ENCODE measurements around the gene CST3. TPM values are rescaled to one million over a fixed set of nuclear protein-coding genes. Genes with fewer than 3 reads are reported as not detected.
"Not testable (repeated sequence)": the region's sequence is repeated elsewhere in the genome, so short reads cannot be mapped to it uniquely, and the experiment has no call there.

CST3 gene
- total RNA-seq, 1 donor from 2014 or later = 2,306 TPM

DNA sequence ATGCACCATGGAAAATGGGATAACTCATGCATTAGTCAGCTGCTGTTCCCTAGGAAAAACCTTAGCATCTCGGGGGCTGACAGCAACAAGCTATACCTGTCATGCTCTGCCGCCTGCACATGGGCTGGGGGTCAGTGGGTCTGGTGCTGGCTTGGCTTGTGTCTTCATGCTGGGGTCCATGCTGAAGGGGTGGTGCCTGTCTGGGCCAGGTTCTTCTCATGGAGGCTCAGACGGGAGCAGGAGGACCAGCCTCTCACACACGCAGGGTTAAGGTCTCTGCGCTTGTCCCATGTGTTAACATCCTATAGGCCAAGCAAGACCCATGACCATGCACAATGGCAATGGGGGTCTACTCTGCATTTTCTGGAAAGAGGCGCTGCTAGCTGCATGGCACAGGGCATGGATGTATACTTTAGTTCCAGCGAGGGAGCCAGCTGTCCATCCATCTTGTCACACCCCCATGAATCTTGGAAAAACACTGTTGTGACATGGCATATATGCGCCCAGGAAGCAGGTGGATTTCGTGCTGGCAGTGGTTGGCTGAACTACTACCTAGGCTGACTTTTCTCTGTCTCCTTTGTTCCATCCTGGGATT, 24.6 kb upstream of the CST3 start:
- DNase-seq (ENCODE audit: low spot score) = no peak

DNA sequence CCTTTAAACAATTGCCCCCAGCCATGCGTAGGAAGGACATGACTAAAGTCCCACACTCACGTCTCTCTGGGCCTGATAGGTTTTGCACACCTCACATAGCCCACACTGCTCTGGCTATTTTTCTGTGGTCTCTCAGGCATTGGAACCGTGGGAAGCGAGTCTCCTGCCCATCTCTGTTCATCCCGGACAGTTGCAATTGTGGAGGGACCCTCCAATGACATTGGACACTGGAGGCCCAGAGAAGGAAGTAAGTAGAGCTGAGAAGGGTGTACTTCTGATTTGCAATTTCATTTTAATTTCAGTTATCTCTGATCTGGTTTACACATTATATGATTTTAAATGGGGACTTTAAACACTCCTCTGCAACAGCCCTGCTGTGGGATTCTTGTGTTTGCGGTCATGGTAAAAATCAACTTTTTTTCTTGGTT, 23.3 kb upstream of the CST3 start:
- no peak for DNase-seq (ENCODE audit: low spot score)

DNA sequence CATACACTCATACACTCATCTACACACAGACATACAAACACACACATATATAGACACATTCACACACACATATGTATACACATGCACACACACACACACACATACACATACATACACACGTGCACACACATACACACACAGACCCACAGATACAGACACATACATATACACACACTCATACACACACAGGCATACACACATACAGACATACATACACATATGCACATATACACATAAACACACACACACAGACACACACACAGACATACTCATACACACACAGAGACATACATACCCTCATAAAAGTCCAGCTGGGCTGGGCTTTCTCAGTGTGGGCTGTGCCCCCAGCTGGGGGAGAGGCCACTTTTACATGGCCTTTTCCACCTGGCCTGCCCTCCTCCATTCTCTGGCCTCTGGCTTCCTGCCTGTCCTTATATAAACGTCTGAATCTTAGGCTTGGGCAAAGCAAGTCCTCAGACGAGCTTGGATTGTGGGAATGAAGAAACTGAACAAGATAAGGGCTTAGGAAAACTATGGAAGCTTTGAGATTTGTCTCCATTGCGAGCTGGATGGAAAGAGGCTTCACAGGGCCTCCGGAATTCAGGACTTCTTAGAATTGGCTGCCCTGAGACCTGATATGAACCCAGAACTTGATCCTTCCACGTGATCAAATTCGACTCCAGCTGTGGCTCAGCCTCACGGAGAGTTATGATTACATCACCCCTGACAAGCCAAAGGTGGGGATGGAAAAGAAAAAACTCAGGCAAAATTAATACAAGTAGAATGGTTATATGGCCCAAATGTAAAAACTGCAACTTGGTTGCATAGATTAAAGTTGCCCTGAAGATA, 22.5 kb upstream of the CST3 start:
- no peak for DNase-seq (ENCODE audit: low spot score)

DNA sequence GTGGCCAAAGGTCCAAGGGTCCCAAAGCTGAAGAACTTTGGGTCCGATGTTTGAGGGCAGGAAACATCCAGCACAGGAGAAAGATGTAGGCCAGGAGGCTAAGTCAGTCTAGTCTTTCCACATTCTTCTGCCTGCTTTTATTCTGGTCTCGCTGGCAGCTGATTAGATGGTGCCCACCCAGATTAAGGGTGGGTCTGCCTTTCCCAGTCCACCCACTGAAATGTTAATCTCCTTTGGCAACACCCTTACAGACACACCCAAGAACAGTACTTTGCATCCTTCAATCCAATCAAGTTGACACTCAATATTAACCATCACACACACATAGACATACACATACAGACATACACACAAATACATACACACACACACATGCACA, 21.8 kb upstream of the CST3 start:
- not testable (repeated sequence) for DNase-seq (ENCODE audit: low spot score)

DNA sequence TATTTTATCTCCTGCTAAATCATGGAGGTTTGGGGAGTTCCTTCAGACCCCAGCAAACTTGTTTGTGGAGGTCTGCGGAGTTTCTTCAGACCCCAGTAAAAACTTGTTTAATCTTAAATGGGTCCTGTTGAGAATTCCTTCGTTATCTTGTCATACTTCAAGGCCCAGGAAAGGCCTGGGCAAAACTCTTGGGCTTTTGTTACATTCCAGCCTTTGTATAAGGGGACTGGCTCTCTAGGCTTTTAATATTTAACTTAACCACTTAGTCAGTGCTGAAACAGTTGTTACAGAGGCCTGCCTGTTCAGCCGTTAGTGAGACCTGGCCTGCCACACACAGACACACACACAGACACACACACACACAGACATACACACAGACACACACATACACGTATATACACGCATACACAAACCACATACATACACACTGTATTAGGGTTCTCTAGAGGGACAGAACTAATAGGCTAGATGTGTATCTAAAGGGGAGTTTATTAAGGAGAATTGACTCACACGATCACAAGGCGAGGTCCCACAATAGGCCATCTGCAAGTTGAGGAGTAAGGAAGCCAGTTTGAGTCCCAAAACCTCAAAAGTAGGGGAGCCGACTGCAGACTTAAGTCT, 21.3 kb upstream of the CST3 start:
- DNase-seq (ENCODE audit: low spot score) = no peak

DNA sequence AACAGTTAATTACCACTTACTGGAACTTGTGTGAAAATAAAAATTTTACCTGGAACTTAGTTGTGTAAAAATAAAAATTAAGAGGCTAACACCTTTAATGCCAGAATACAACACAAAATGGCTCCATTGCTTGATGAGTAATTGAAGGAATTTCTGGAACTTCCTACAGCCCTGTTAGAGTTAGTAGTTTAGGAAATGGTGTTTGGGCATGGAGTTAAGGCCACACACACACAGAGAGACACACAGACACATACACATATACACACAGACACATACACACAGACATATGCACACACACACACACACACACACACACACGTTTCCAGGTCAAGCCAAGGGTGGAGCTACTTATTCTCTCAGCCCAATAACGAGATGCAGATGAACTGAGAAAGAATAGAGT, 20.6 kb upstream of the CST3 start:
- DNase-seq (ENCODE audit: low spot score) = no peak

DNA sequence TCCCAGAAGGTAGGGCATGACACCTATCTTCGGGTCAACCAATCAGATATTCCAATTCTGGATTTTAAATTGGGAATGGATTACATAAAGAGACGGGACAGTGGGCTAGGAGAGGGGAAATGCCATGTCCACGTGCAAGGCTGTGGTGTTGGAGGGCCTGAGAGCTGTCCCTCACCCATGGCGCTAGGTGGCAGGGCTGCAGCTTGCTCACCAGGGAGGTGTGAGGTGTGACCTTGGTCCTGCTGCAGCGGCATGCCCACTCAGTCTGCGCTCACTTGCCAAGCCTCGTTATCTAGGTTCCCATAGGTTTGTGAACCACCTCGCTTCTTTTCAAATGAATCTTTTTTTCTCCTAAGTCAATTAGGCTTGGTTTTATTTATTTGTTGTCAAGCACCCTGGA, 19.4 kb upstream of the CST3 start:
- no peak for DNase-seq (ENCODE audit: low spot score)

DNA sequence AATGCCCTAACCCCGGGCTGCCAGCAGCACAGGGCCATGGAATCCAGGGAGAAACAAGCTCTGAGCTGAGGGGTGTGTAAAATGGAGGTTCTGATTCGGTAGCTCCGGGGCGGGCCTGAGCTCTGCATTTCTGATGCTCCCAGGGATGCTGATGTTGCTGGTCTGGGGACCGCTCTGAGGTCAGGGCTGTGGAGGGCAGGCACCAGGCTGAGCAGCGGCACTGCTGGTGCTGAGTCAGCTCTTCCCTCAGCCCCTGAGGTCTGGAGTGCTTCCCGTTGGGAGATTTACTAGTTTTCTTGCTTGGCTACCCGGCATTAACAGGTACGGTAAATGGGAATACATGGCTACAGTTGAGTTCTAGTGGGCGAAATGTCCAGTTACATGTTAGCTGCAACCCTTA, 18.6 kb upstream of the CST3 start:
- DNase-seq (ENCODE audit: low spot score) = no peak

DNA sequence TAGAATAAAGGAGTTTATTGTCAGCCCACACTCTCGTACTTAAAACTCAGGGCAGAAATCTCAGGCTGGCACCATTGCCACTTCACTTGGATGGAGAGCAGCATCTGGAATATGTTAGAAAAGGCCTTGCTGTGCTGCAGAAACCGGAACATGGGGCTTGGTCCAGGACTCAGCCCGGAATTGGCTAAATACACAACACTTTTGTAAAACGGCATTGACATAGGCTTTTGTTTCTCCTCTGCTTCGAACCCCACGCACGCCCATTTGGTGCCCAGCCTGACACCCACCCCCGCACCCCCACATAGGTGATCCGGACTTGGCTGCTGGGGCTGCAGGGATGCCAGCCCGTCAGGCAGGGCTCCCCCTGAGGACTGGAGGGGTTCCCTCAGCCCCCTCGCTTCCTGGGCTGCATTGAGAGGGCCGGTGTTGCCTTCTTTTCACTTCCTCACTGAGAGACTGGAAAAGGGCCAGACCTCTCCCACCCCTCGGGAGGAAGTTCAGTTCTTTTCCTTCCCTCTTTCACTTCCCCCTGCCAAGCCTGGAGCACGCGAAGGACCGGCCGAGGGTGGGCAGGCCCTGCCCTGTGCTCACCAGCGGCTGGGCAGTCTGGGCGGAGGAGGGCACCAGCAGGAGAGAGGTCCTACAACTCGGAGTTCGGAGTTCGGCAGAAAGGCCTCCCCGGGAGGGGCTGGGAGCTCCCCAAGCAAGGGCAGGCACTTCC, 17.9 kb upstream of the CST3 start:
- peak; percentile 34 for DNase-seq (ENCODE audit: low spot score)

DNA sequence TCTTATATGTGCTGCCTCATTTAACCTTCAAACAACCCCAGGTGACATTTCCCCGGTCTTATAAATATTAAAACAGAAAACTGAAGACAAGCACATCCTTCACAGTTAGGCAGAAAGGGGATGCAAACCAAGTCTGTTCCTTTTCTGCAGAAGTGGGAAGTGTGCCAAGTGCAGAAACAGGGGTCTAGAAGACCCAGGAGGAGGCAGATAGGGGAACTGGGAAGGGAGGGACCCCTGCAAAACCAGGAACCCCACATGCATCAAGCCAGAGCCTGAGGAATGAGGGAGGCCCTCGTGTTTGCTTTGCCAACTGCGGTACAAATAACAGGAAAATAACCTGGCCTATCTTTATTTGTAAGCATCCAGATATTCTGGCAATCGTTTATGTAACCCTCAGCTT, 17.0 kb upstream of the CST3 start:
- no peak for DNase-seq (ENCODE audit: low spot score)

DNA sequence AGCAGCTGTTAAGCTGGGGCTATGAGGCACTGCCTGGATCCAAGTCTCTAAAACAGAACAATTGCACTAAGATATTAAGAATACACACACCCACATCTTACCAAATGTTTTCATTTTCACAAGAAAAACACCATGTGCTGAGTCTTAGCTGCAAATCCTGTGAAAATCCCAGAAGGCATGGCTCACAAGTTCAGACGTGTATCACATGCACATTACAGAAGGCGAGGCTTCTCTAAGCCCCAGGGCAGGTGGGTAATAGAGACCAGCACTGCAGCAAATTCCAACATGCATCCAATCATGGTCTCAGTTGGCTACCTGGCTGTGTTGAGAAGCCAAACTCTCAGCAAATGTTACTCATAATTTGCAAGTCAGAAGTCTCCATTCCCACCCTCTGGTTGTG, 16.2 kb upstream of the CST3 start:
- DNase-seq (ENCODE audit: low spot score) = no peak

DNA sequence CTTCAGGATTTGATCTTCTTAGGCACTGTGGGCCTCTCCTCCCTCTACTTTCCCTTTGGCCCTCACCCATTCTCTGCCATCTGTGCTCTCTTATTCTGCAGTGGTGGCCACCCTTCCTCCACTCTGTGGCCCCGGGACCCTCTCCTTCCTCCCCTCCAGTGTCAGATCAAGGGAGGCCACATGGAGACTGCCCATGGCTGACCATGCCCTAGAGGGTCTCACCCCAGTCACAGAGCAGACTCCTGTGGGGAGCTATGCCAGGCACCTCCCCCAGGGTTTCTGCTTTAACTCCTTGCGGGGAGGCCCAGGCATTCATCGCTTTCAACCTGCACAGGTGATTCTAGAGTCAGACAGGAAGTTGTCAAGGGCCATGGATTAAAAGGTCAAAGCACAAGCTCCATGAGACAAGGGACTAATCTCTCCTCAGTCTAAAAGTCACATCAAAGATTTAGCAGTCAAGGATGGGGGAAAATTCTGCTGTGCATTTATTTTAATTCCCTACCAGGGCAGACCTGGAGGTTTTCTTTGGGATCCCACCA, 15.7 kb upstream of the CST3 start:
- DNase-seq (ENCODE audit: low spot score) = no peak

DNA sequence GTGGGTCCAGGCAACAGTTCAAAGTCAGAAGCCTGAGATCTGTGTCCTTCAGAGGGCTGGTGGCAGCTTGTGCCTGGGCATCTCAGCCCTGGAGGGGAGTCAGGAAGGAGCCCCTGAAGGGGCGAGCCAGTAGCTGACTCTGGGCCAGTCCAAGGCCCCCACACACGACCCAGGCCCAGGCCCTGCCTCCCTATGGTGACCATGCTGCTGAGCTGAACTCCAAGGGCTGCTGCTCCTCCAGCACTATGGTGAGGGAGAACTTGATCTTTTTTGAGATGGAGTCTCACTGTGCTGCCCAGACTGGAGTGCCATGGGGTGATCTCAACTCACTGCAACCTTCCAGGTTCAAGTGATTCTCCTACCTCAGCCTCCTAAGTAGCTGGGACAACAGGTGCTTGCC, 15.2 kb upstream of the CST3 start:
- no peak for DNase-seq (ENCODE audit: low spot score)

DNA sequence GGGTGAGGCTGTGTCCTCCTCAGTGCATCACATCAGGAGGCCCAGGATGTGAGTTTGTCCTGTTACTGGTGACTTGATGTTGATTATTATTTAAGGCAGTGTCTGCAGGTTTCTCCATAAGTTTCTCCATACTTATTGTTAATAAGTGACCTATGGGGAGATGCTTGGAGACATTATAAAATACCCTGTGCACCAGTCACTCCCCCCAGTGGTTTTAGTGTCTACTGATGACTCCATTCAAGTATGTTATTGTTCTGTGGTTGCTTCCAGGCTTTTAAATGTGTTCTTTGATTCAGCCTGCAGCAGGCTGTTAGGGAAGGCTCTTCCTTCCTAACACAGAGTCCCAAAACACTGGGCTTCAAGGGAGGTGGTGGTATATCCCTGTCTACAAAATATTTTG, 14.6 kb upstream of the CST3 start:
- DNase-seq (ENCODE audit: low spot score) = no peak

DNA sequence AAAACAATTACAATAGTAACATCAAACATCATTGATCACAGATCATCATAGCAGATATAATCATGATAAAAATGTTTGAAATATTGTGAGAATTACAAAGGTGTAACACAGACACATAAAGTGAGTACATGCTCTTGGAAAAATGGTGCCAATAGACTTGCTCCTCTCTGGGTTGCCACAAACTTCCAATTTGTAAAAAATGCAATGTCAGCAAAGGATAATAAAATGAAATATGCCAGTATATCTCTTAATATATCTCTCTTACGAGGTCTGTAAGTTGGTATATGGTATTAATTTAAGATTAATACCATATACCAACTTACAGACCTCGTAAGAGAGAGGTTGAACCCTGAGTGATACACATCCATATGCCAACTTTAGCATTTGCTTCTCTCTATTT, 13.4 kb upstream of the CST3 start:
- no peak for DNase-seq (ENCODE audit: low spot score)

DNA sequence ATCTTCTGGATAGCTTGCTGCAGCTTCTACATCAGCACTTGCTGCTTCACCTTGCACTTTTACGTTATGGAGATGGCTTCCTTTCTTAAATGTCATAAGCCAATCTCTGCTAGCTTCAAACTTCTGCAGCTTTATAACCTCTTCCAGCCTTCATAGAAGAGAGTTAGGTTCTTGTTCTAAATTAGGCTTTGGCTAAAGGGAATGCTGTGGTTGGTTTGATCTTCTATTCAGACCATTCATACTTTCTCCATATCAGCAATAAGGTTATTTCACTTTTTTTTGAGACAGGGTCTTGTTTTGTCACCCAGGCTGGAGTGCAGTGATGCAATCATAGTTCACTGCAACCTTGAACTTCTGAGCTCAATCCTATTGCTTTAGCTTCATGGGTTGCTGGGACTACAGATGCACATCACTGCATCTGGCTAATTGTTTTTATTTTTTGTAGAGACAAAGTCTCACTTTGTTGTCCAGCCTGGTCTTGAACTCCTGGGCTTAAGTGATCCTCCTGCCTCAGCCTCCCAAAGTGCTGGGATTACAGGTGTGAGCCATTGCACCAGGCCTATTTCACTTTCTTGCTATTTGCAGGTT, 12.2 kb upstream of the CST3 start:
- DNase-seq (ENCODE audit: low spot score) = no peak

DNA sequence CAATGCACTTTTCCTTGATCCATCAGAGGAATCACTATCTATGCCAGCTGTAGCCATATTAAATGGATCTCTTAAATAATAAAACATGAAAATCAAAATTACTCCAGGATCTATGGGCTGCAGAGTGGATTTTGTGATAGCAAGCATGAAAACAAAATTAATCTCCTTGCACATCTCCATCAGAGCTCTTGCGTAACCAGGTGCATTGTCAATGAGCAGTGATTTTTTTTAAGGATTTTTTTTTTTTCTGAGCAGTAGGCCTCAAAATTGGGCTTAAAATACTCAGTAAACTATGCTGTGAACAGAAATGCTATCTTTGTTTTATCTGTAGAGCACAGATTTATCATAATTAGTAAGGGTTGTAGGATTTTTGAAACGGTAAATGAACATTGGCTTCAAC, 11.5 kb upstream of the CST3 start:
- DNase-seq (ENCODE audit: low spot score) = no peak

DNA sequence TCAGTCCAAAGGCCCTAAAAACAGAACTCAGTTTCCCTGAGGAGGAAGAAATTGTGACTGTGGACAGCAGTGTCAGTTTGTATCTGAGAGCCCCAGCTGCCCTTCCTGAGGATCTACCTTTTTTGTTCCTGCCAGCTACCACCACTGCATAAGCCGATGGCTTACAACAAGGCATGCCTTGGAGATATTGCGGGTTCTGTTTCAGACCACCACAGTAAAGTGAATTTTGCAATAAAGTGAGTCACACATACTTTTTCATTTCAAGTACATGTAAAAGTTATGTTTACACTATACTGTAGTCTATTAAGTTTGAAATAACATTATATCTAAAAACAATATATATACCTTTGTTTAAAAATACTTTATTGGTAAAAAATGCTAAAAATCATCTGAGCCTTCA, 9.6 kb upstream of the CST3 start:
- DNase-seq (ENCODE audit: low spot score) = no peak

DNA sequence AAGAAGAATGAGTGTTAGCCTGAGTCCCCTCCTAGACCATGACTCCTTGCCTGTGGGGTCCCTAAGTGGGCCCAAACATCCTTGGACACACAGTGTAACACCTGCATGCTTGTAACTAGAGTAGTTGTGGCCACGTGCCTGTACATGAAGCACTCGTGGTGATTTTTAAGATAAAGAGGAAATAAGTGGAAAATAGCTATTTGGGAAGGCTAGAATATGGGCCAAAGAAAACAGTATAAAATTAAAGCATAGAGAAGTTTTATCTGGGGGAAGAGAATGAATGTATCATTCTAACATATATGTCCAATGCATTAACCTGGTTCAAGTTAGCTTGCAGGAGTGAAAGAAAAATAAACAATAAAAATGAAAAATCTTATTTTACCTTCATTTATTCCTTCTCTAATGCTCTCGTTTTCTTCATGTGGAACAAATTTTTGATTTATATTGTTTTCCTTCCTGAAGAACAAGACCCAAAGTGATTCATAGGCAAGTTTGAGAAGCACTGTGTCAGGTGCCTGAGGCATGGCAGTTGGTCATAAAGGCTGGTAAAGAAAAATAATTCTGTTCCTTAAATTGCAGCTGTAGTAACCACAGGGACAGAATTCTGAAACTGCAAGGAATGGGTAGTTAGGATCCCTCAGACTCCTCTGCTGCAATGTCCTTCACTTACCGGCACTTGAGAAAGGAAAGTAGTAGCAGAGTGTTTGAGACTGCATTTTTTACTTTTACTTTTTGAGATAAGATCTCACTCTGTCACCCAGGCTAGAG, 8.5 kb upstream of the CST3 start:
- no peak for DNase-seq (ENCODE audit: low spot score)

DNA sequence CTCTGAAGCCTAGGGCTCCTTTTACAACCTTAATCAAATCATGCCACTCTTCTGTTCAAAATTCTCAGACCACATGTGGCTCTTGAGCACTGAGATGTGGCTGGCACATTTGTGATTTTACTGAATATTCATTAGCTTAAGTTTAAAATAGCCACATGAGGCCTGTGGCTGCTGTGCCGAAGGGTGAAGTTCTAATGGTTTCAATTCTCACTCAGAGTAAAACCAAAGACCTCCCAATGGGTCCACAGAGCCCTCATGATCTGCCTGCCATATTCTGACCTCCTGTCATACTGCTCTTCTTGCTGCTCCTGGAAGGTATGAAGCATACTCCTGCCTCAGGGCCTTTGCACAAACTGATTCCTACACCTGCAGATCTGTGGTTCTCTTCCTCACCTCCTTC, 7.8 kb upstream of the CST3 start:
- DNase-seq (ENCODE audit: low spot score) = no peak

DNA sequence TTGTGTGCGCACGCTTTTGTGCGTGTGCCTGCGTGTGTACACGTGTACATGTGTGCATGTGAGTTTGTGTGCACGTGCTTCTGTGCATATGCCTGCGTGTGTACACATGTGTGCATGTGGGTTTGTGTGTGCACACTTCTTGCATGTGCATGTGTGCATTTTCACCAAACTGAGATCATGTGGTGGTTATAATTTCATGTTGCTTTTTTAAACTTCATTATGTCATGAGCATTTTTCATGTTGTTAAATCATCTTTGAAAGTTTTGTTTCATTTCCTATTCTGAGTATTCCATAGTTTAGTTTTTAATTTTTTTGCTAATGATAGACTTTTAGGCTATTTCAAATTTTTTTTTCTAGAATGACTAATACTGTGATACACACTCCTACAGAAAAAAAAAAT, 6.4 kb upstream of the CST3 start:
- DNase-seq (ENCODE audit: low spot score) = no peak
